ENCODE measurements around the gene ARHGAP26. TPM values are rescaled to one million over a fixed set of nuclear protein-coding genes. Genes with fewer than 3 reads are reported as not detected.
"Not testable (repeated sequence)": the region's sequence is repeated elsewhere in the genome, so short reads cannot be mapped to it uniquely, and the experiment has no call there.

ARHGAP26 gene
- total RNA-seq, 1 donor from 2014 or later, result 15.1 TPM

- Mint-ChIP-seq H3K4me3 (ENCODE audit: low read depth) (no peak overlapping the region), H3K36me3 (ENCODE audit: low read depth) (peaks cover 15% of the 10 kb centered on the region), H3K27me3 (ENCODE audit: low read depth) (no peaks in the 10 kb centered on the region), H3K9me3 (no peaks in the 10 kb centered on the region), H3K4me1 (ENCODE audit: low read depth) (peaks cover 11% of the 10 kb centered on the region), H3K27ac (no peak overlapping the region)
- intact Hi-C loops (cut with micrococcal nuclease), result no loop called here
- no peak for DNase-seq (ENCODE audit: low spot score)
Measured at GRCh38 chr5:143084407-143084806, 314.2 kb downstream of the ARHGAP26 start.

GRCh38 chr5:143085319-143085917 is 315.2 kb downstream of the ARHGAP26 start:
- Mint-ChIP-seq H3K36me3 (ENCODE audit: low read depth) (peaks cover 15% of the 10 kb centered on the region), H3K4me1 (ENCODE audit: low read depth) (peaks cover 11% of the 10 kb centered on the region), H3K27ac (no peak overlapping the region), H3K9me3 (no peaks in the 10 kb centered on the region), H3K27me3 (ENCODE audit: low read depth) (no peaks in the 10 kb centered on the region), H3K4me3 (ENCODE audit: low read depth) (no peak overlapping the region)
- DNase-seq (ENCODE audit: low spot score), result no peak
- intact Hi-C loops (cut with micrococcal nuclease), result no loop called here

GRCh38 chr5:143086546-143086907 is 316.4 kb downstream of the ARHGAP26 start:
- Mint-ChIP-seq H3K4me1 (ENCODE audit: low read depth) (peaks cover 9% of the 10 kb centered on the region), H3K27me3 (ENCODE audit: low read depth) (no peaks in the 10 kb centered on the region), H3K36me3 (ENCODE audit: low read depth) (peaks cover 11% of the 10 kb centered on the region), H3K4me3 (ENCODE audit: low read depth) (no peak overlapping the region), H3K9me3 (no peaks in the 10 kb centered on the region), H3K27ac (no peak overlapping the region)
- intact Hi-C loops (cut with micrococcal nuclease), result no loop called here
- no peak for DNase-seq (ENCODE audit: low spot score)

GRCh38 chr5:143086908-143087637 is 316.9 kb downstream of the ARHGAP26 start:
- intact Hi-C loops (cut with micrococcal nuclease), result no loop called here
- peaks cover 9% of the 10 kb centered on the region for H3K36me3 Mint-ChIP-seq (ENCODE audit: low read depth)

GRCh38 chr5:143088702-143089101 is 318.5 kb downstream of the ARHGAP26 start:
- peaks cover 18% of the 10 kb centered on the region for H3K4me1 Mint-ChIP-seq (ENCODE audit: low read depth)
- H3K27me3 Mint-ChIP-seq (ENCODE audit: low read depth); H3K36me3 Mint-ChIP-seq (ENCODE audit: low read depth); H3K9me3 Mint-ChIP-seq; H3K4me3 Mint-ChIP-seq (ENCODE audit: low read depth); H3K27ac Mint-ChIP-seq; DNase-seq (ENCODE audit: low spot score); intact Hi-C loops (cut with micrococcal nuclease): not testable (repeated sequence)

More at GRCh38 chr5:143086908-143087637, 316.9 kb downstream of the ARHGAP26 start:
- Mint-ChIP-seq H3K27me3 (ENCODE audit: low read depth) (no peaks in the 10 kb centered on the region), H3K9me3 (no peaks in the 10 kb centered on the region), H3K4me3 (ENCODE audit: low read depth) (no peak overlapping the region), H3K4me1 (ENCODE audit: low read depth) (peaks cover 9% of the 10 kb centered on the region), H3K27ac (no peak overlapping the region)
- no peak for DNase-seq (ENCODE audit: low spot score)

- peaks cover 28% of the 10 kb centered on the region for H3K4me1 Mint-ChIP-seq (ENCODE audit: low read depth)
- H3K27ac Mint-ChIP-seq; H3K9me3 Mint-ChIP-seq; H3K4me3 Mint-ChIP-seq (ENCODE audit: low read depth); intact Hi-C loops (cut with micrococcal nuclease); DNase-seq (ENCODE audit: low spot score); H3K27me3 Mint-ChIP-seq (ENCODE audit: low read depth): not testable (repeated sequence)
- peaks cover 11% of the 10 kb centered on the region for H3K36me3 Mint-ChIP-seq (ENCODE audit: low read depth)
Measured at GRCh38 chr5:143090044-143090443, 319.9 kb downstream of the ARHGAP26 start.

- Mint-ChIP-seq H3K4me1 (ENCODE audit: low read depth) (peaks cover 28% of the 10 kb centered on the region), H3K27ac (peak overlapping the region; percentile 79)
- H3K27me3 Mint-ChIP-seq (ENCODE audit: low read depth); H3K36me3 Mint-ChIP-seq (ENCODE audit: low read depth); H3K9me3 Mint-ChIP-seq; DNase-seq (ENCODE audit: low spot score); H3K4me3 Mint-ChIP-seq (ENCODE audit: low read depth): not testable (repeated sequence)
- intact Hi-C loops (cut with micrococcal nuclease), result loop anchor here (2.0 kb wide), 1 partner anchor 26 kb away; no protein-coding TSS in a partner anchor
Measured at GRCh38 chr5:143092711-143093451, 322.7 kb downstream of the ARHGAP26 start.

- H3K27ac Mint-ChIP-seq, result peak overlapping the region; percentile 79
- no peaks in the 10 kb centered on the region for H3K9me3 Mint-ChIP-seq
- intact Hi-C loops (cut with micrococcal nuclease), result loop anchor here (2.0 kb wide), 2 partner anchors 27 to 77 kb away; no protein-coding TSS in a partner anchor
- no peak for DNase-seq (ENCODE audit: low spot score)
- no peaks in the 10 kb centered on the region for H3K27me3 Mint-ChIP-seq (ENCODE audit: low read depth)
- peak overlapping the region; percentile 22 for H3K4me3 Mint-ChIP-seq (ENCODE audit: low read depth)
- H3K4me1 Mint-ChIP-seq (ENCODE audit: low read depth), result peaks cover 28% of the 10 kb centered on the region
- H3K36me3 Mint-ChIP-seq (ENCODE audit: low read depth), result peaks cover 6% of the 10 kb centered on the region
Measured at GRCh38 chr5:143093452-143094086, 323.4 kb downstream of the ARHGAP26 start.

GRCh38 chr5:143094087-143094521 is 323.9 kb downstream of the ARHGAP26 start:
- no peak for DNase-seq (ENCODE audit: low spot score)
- Mint-ChIP-seq H3K27me3 (ENCODE audit: low read depth) (no peaks in the 10 kb centered on the region), H3K4me3 (ENCODE audit: low read depth) (peak overlapping the region; percentile 9), H3K9me3 (no peaks in the 10 kb centered on the region), H3K4me1 (ENCODE audit: low read depth) (peaks cover 29% of the 10 kb centered on the region), H3K36me3 (ENCODE audit: low read depth) (peaks cover 4% of the 10 kb centered on the region), H3K27ac (peak overlapping the region; percentile 79)
- intact Hi-C loops (cut with micrococcal nuclease), result loop anchor here (2.0 kb wide), 1 partner anchor 77 kb away; no protein-coding TSS in a partner anchor

- DNase-seq (ENCODE audit: low spot score); H3K36me3 Mint-ChIP-seq (ENCODE audit: low read depth); H3K9me3 Mint-ChIP-seq; H3K4me3 Mint-ChIP-seq (ENCODE audit: low read depth); H3K27me3 Mint-ChIP-seq (ENCODE audit: low read depth): not testable (repeated sequence)
- intact Hi-C loops (cut with micrococcal nuclease), result loop anchor here (2.0 kb wide), 1 partner anchor 78 kb away; no protein-coding TSS in a partner anchor
- peak overlapping the region; percentile 79 for H3K27ac Mint-ChIP-seq
- peaks cover 32% of the 10 kb centered on the region for H3K4me1 Mint-ChIP-seq (ENCODE audit: low read depth)
Measured at GRCh38 chr5:143094608-143095007, 324.4 kb downstream of the ARHGAP26 start.

- peaks cover 18% of the 10 kb centered on the region for H3K36me3 Mint-ChIP-seq (ENCODE audit: low read depth)
- no peaks in the 10 kb centered on the region for H3K9me3 Mint-ChIP-seq
- H3K27ac Mint-ChIP-seq, result peak overlapping the region; percentile 95
- H3K4me3 Mint-ChIP-seq (ENCODE audit: low read depth), result peak overlapping the region; percentile 52
- no peak for DNase-seq (ENCODE audit: low spot score)
- no peaks in the 10 kb centered on the region for H3K27me3 Mint-ChIP-seq (ENCODE audit: low read depth)
- peaks cover 48% of the 10 kb centered on the region for H3K4me1 Mint-ChIP-seq (ENCODE audit: low read depth)
- intact Hi-C loops (cut with micrococcal nuclease), result loop anchor here (1.0 to 10.0 kb wide), 6 partner anchors 45 to 726 kb away; no protein-coding TSS in a partner anchor
Measured at GRCh38 chr5:143101121-143101520, 330.9 kb downstream of the ARHGAP26 start.

- H3K36me3 Mint-ChIP-seq (ENCODE audit: low read depth), result peaks cover 18% of the 10 kb centered on the region
- peaks cover 49% of the 10 kb centered on the region for H3K4me1 Mint-ChIP-seq (ENCODE audit: low read depth)
- peak overlapping the region; percentile 52 for H3K4me3 Mint-ChIP-seq (ENCODE audit: low read depth)
- intact Hi-C loops (cut with micrococcal nuclease), result loop anchor here (1.0 to 10.0 kb wide), 10 partner anchors 12 to 725 kb away; no protein-coding TSS in a partner anchor
- no peaks in the 10 kb centered on the region for H3K27me3 Mint-ChIP-seq (ENCODE audit: low read depth)
- DNase-seq (ENCODE audit: low spot score), result no peak
- H3K27ac Mint-ChIP-seq, result peak overlapping the region; percentile 95
- no peaks in the 10 kb centered on the region for H3K9me3 Mint-ChIP-seq
Measured at GRCh38 chr5:143101725-143102386, 331.7 kb downstream of the ARHGAP26 start.

All from activated T-helper 2 cell treated with anti-CD3 and anti-CD28 coated beads, Interferon-gamma antibody, Interleukin-2, Interleukin-4, amounts not matched to agents 10 μg/mL and 5 μg/mL and 100 μg/mL, durations not matched to agents 14 hours and 24 hours and 36 hours (primary cell).